G401 (cell line): Measurements from ENCODE around the gene ICAM1. TPM values are rescaled to one million over a fixed set of nuclear protein-coding genes. Genes with fewer than 3 reads are reported as not detected.
"Not testable (repeated sequence)": the region's sequence is repeated elsewhere in the genome, so short reads cannot be mapped to it uniquely, and the experiment has no call there.

ENCODE experiments used
- DNase-seq: peaks from one replicate; pipeline ENCODE4 v3.0.0-alpha.2; 2015; ENCODE audit warnings: low spot score
- in situ Hi-C: cut with HindIII; loops from 2 replicates; pipeline ENCODE4 v1.10.0; 2016; ENCODE audit warnings: low sequenced_read_pairs, mixed read lengths
- total RNA-seq: library from RNA; depleted of rRNA; stranded (reverse); fragments of >200 nt; shearing (Covaris generic); gene quantifications from 2 replicates; pipeline ENCODE4 v1.2.3, GENCODE V29; 2014

Gene ICAM1
- total RNA-seq, 1 experiment from 2014 or later: 16.9 TPM

DNA sequence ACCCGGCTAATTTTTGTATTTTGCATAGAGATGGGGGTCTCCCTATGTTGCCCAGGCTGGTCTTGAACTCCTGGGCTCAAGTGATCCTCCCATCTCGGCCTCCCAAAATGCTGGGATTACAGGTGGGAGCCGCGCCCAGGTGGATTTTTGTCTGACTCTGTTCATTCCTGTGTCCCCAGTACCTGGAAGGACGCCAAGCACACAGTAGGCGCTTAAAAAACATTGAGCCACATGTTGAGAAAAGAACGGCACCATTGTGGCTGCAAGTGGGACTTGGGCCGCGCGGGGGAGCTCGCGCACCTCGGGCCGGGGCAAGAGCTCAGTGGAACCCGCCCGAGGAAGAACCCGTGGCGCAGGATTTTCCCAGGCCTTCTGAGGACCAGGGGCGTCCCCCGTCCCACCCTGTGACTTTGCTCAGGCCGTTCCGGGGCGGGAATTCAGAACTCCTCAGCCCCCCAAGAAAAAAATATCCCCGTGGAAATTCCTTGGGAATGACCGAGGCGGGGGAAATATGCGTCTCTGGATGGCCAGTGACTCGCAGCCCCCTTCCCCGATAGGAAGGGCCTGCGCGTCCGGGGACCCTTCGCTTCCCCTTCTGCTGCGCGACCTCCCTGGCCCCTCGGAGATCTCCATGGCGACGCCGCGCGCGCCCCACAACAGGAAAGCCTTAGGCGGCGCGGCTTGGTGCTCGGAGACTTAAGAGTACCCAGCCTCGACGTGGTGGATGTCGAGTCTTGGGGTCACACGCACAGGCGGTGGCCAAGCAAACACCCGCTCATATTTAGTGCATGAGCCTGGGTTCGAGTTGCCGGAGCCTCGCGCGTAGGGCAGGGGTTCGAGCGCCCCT lies 1.4 kb upstream of the ICAM1 start:
- DNase-seq: peak; percentile 48
- in situ Hi-C loops: no loop called here

DNA sequence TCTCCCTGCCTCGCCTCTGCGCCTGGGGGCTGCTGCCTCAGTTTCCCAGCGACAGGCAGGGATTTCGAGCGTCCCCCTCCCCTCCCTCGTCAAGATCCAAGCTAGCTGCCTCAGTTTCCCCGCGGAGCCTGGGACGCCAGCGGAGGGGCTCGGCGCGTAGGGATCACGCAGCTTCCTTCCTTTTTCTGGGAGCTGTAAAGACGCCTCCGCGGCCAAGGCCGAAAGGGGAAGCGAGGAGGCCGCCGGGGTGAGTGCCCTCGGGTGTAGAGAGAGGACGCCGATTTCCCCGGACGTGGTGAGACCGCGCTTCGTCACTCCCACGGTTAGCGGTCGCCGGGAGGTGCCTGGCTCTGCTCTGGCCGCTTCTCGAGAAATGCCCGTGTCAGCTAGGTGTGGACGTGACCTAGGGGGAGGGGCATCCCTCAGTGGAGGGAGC lies 722 bp upstream of the ICAM1 start:
- DNase-seq: no peak
- in situ Hi-C loops: no loop called here

- in situ Hi-C loops: no loop called here
- no peak for DNase-seq
Measured at GRCh38 chr19:10271543-10272086, 695 bp downstream of the ICAM1 start.

- in situ Hi-C loops: no loop called here
- no peak for DNase-seq
Measured at GRCh38 chr19:10274589-10274988, 3.7 kb downstream of the ICAM1 start.

DNA sequence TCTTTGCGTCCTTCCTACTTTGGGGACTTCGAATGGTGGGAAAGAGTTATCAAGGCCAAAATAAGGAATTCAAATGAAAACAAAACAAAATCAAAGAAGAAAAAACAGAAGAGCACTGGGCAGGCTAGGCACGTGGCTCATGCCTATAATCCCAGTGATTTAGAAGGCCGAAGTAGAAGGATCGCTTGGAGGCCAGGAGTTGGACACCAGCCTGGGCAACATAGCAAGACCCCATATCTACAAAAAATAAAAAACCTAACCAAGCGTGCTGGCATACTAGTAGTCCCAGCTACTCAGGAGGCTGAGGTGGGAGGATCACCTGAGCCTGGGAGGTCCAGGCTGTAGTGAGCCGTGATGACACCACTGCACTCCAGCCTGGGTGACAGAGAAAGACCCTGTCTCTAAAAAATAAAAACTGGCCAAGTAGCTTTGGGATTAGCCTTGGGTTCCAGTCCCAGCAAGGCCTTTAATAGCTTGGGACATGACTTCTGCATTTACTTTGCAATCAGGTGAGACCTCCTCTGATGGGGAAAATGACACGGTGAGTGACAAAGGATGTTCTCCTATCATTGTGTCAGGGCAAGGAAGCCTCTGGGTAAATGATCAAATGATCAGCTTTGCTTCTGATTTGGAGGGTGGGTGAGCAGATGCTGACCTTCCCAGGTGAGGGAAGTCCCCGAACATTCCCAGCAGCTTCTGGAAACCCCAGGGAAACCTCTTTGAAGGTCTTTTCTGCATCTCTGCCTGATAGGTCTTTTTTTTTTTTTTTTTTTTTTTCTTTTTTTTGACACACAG lies 7.1 kb downstream of the ICAM1 start:
- DNase-seq: no peak
- in situ Hi-C loops: no loop called here

DNA sequence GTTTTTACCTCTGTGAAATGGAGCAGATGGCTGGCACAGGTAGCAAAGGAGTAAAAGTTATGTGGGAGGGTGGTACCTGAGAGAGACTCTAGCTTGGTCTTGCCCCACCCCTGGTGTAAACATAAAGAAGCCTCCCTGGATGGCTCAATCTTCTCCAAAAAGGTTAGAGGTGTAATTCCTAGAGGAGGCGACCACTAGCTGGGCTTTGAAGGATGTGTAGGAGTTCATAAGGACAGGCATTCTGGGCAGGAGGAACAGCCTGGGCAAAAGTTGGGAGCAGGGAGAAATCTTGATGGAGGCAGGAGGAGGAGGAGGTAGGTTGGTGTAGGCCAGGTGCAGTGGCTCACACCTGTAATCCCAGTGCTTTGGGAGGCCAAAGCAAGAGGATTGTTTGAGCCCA lies 8.0 kb downstream of the ICAM1 start:
- in situ Hi-C loops: no loop called here
- DNase-seq: no peak

DNA sequence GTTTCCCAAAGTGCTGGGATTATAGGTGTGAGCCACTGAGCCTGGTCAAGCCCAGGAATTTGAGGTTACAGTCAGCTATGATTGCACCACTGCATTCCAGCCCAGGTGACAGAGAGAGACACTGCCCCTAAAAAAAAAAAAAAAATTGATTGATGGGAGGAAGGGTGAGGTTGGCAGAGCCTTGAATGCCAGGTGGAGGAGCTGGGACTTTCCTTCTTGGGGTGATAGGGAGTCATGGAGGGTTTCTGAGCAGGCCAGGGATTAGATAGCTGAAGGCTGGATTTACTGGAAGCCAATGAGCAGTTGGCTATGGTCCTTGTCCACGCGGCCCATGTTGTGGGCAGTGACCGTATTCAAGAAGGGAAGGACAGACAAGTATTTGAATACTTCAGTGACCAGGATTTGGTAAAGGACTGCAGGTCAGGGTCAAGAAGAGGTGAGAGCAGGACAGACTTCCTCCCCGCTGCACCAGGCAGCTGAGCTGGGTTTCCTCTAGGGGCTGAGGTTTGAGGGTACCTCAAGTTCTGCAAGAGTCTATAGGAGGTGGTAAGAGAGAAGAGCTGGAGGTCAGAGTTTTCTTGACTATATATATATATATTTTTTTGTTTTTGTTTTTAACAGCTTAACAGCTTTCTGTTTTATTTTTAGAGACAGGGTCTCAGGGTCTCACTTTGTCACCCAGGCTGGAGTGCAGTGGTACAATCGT lies 9.0 kb downstream of the ICAM1 start:
- in situ Hi-C loops: no loop called here

GRCh38 chr19:10282043-10282442 lies 11.1 kb downstream of the ICAM1 start:
- in situ Hi-C loops, DNase-seq: not testable (repeated sequence)

More for the DNA sequence above, 9.0 kb downstream of the ICAM1 start:
- no peak for DNase-seq

GRCh38 chr19:10283301-10284064 lies 12.6 kb downstream of the ICAM1 start:
- in situ Hi-C loops: no loop called here
- DNase-seq: no peak

DNA sequence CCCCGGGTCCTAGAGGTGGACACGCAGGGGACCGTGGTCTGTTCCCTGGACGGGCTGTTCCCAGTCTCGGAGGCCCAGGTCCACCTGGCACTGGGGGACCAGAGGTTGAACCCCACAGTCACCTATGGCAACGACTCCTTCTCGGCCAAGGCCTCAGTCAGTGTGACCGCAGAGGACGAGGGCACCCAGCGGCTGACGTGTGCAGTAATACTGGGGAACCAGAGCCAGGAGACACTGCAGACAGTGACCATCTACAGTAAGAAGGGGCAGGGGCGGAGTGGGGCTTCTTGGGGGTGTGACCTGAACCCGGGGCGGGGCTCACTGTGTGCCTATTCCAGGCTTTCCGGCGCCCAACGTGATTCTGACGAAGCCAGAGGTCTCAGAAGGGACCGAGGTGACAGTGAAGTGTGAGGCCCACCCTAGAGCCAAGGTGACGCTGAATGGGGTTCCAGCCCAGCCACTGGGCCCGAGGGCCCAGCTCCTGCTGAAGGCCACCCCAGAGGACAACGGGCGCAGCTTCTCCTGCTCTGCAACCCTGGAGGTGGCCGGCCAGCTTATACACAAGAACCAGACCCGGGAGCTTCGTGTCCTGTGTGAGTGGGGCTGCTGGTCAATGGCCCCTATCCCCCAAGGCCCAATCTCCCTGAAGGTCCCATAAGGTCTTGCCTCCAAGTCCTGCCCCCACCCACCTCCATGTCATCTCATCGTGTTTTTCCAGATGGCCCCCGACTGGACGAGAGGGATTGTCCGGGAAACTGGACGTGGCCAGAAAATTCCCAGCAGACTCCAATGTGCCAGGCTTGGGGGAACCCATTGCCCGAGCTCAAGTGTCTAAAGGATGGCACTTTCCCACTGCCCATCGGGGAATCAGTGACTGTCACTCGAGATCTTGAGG lies 13.4 kb downstream of the ICAM1 start:
- no peak for DNase-seq
- in situ Hi-C loops: no loop called here

DNA sequence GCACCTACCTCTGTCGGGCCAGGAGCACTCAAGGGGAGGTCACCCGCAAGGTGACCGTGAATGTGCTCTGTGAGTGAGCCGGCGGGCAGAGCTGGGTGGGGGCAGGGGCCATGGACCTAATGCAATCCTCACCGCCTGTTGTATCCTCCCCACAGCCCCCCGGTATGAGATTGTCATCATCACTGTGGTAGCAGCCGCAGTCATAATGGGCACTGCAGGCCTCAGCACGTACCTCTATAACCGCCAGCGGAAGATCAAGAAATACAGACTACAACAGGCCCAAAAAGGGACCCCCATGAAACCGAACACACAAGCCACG lies 14.0 kb downstream of the ICAM1 start:
- in situ Hi-C loops: no loop called here
- DNase-seq: no peak

GRCh38 chr19:10285393-10285792 lies 14.5 kb downstream of the ICAM1 start:
- in situ Hi-C loops: no loop called here
- no peak for DNase-seq

DNA sequence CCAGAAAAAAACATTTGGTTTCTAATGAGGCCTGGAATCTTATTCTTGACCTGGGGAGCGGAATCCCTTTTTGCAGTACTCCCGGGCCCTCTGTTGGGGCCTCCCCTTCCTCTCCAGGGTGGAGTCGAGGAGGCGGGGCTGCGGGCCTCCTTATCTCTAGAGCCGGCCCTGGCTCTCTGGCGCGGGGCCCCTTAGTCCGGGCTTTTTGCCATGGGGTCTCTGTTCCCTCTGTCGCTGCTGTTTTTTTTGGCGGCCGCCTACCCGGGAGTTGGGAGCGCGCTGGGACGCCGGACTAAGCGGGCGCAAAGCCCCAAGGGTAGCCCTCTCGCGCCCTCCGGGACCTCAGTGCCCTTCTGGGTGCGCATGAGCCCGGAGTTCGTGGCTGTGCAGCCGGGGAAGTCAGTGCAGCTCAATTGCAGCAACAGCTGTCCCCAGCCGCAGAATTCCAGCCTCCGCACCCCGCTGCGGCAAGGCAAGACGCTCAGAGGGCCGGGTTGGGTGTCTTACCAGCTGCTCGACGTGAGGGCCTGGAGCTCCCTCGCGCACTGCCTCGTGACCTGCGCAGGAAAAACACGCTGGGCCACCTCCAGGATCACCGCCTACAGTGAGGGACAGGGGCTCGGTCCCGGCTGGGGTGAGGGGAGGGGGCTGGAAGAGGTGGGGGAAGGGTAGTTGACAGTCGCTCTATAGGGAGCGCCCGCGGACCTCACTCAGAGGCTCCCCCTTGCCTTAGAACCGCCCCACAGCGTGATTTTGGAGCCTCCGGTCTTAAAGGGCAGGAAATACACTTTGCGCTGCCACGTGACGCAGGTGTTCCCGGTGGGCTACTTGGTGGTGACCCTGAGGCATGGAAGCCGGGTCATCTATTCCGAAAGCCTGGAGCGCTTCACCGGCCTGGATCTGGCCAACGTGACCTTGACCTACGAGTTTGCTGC lies 16.1 kb downstream of the ICAM1 start, which contains the start of gene ICAM4:
TSS of gene ICAM4 (plus strand) at position 153 of the 935 bp plus-strand sequence. CDS start at position 211, 58 bp downstream.
- no peak for DNase-seq
- in situ Hi-C loops: no loop called here

DNA sequence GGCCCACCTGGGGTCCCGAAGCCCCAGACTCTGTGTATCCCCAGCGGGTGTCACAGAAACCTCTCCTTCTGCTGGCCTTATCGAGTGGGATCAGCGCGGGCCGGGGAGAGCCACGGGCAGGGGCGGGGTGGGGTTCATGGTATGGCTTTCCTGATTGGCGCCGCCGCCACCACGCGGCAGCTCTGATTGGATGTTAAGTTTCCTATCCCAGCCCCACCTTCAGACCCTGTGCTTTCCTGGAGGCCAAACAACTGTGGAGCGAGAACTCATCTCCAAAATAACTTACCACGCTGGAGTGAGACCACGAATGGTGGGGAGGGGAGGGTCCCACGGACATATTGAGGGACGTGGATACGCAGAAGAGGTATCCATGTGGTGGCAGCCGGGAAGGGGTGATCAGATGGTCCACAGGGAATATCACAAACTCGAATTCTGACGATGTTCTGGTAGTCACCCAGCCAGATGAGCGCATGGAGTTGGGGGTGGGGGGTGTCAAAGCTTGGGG lies 17.8 kb downstream of the ICAM1 start:
- in situ Hi-C loops: no loop called here
- peak; percentile 48 for DNase-seq

- peak; percentile 43 for DNase-seq
- in situ Hi-C loops: no loop called here
Measured at GRCh38 chr19:10289167-10289835, 18.4 kb downstream of the ICAM1 start.

DNA sequence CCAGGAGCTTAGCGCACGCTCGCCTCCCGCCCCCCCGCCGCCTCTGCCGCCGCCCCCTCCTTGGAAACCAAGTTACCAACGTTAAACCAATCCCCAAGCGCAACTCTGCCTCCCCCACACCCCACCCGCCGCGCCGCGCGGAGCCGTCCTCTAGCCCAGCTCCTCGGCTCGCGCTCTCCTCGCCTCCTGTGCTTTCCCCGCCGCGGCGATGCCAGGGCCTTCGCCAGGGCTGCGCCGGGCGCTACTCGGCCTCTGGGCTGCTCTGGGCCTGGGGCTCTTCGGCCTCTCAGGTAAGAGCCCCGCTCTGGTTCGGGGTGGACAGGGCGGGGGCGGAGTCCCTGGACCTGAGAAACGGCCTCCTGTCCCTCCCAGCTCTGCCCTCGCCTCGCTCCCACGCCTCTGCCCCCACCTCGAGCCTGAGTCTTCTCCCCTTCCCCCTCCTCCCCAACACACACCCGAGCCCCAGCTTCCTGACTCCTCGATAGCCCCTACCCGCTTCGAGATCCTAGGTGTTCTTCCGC lies 19.0 kb downstream of the ICAM1 start, which contains the start of gene ICAM5:
TSS of gene ICAM5 (plus strand) at position 117 of the 521 bp plus-strand sequence. CDS start at position 209, 92 bp downstream.
- in situ Hi-C loops: no loop called here
- DNase-seq: no peak
